ENCODE data around the gene PPM1H.
"Not testable (repeated sequence)": the region's sequence is repeated elsewhere in the genome, so short reads cannot be mapped to it uniquely, and the experiment has no call there.

PPM1H gene, protein sequence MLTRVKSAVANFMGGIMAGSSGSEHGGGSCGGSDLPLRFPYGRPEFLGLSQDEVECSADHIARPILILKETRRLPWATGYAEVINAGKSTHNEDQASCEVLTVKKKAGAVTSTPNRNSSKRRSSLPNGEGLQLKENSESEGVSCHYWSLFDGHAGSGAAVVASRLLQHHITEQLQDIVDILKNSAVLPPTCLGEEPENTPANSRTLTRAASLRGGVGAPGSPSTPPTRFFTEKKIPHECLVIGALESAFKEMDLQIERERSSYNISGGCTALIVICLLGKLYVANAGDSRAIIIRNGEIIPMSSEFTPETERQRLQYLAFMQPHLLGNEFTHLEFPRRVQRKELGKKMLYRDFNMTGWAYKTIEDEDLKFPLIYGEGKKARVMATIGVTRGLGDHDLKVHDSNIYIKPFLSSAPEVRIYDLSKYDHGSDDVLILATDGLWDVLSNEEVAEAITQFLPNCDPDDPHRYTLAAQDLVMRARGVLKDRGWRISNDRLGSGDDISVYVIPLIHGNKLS

DNA sequence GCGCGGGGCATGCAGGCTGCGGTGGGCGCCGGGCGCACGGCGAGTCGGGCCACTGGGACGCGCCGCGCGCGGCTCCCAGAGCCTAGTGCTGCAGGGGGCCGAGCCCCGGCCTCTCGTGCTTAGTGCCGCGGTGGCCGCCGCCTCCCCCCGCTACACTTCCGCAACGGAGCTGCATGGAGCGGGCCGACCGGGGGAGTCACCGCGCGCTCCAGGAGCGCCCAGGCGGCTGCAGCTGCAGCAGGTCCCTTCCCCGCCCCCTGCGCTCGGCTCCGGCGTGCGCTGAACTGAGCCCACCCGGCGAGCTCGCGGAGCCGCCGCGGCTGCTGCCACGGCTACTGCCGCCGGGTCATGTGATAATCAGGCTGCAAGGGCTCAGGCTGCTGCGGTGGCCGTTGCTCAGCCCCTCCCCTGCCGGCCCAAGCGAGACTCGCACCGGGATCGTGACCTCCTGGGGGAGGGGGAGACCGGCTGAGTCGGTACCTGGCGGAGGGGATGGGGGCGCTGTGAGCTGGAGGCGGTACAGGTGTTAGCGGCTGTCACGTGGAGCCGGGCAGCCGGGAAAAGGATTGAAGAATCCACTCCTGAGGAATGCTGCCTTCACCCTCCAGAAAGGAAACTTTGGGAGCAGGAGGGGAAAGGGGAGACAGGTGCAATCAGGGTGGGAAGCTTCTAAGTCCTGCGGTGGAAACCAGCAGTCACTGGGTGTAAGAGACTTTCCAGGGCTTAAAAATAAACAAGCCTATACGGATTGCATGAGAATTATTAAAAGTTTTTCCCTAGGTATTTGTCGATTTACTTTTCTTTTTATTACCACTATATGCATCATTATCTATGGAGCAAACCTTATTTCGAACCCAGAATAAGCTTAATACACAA is at the start of gene PPM1H:
Gene PPM1H, minus strand, starts transcription at position 352 of the 876 bp plus-strand sequence. CDS start 414 bp downstream, outside the sequence.
- DNase-seq (ENCODE audit: low spot score) = peak; percentile 74

DNA sequence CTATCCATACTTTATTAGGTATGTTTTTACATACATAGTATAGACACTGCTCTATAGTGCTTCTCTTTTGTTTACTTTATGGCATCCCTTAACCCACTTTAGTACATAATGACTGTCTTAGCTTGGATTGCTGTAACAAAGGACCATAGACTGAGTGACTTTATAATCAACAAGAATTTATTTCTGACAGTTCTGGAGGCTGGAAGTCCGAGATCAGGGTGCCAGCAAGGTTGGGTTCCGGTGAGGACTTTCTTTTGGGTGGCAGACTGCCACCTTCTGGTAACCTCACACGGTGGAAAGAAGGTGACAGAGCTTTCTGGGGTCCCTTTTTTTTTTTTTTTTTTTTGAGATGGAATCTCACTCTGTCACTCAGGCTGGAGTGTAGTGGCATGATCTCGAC is 48.6 kb upstream of the PPM1H start:
- DNase-seq (ENCODE audit: low spot score) = peak; percentile 46

DNA sequence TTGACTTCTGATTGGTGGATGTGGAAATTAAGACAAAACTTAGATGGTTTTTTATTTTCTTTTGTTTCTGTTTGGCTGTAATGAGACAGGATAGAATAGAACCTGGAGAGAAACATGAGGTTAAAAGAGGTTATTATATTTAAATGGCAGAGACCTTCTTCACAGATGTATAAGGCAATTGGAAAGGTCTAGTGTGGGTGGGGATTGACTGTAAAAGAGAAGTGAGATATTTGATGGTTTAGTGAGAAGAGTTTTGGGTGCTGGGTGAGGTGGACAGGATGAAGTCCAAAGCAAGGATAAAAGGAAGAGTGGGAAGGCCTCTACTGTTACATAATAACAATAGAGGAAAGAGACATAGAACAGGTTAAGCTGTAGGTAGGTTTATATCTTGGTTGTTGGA is 43.8 kb upstream of the PPM1H start:
- no peak for DNase-seq (ENCODE audit: low spot score)

GRCh38 chr12:62977883-62978282 is 42.9 kb upstream of the PPM1H start:
- no peak for DNase-seq (ENCODE audit: low spot score)

- no peak for DNase-seq (ENCODE audit: low spot score)
These were observed 42.5 kb upstream of the PPM1H start for GRCh38 chr12:62977418-62977817.

DNA sequence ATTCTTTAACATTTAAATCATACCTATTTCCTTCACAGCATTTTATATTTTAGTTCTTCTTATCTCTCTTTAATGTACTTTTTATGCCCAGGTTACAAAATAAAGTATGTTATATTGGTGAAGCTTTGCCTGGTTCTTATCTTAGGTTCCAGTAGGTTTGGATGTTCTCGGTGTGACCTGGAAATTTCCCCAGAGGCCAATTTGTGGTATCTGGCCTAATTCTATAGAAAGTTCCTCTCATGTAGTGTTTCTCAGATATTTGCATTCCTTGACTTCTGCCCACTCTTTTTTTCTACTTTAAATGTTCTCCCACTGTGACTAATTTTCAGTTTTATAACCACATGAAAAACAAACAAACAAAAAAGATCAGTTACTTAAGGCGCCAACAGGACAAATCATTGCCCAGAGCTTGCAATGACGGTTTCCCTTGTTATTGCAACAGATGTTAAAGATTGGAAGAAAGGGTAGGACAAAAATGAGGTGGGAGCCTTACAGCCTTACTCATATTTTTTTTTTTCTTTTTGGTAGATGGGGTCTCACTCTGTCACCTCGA is 41.2 kb upstream of the PPM1H start:
- DNase-seq (ENCODE audit: low spot score) = no peak

GRCh38 chr12:62971769-62972525 is 37.0 kb upstream of the PPM1H start:
- DNase-seq (ENCODE audit: low spot score) = no peak

DNA sequence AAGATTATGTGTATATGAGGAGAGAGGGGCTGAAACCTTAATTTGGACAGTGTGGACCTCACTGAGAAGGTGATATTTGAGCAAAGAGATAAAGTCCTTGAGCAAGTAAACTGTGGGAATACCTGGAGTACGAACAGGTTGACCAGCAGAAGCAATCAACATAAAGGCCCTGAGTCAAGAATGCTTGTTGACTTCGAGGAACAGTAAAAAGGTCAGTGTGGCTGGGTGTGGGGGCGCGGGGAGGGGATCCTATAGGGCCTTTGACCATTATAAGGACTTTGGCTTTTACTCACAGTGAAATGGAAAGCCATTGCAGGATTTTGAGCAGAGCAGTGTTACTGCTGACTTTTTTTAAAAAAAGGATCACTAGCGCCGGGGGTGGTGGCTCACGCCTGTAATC is 34.7 kb upstream of the PPM1H start:
- DNase-seq (ENCODE audit: low spot score) = no peak

GRCh38 chr12:62967701-62968100 is 32.8 kb upstream of the PPM1H start:
- no peak for DNase-seq (ENCODE audit: low spot score)

DNA sequence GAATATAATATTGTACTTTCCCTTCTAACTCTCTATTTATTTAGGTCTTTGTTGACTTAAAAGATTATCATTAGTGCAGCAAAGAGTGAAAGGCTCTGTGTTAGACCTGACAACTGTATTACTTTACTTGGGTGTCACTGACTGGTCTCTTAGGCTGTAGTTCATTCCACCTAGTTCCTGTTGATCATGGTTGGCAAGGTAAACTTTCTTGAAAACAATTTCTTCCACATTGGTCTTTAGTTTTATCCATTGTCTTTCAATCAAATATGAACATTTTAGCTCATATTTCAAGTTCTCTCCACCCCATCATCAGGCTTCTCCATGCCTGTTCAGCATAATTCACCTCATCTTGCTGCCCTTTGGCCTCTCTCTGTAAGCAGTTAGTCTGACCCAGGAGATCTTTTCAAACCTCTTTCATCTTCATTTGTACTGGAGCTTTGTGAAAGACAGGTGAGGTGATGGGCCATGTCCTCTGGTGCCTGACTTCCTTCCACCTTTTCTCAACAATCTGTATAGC is 32.1 kb upstream of the PPM1H start:
- no peak for DNase-seq (ENCODE audit: low spot score)

DNA sequence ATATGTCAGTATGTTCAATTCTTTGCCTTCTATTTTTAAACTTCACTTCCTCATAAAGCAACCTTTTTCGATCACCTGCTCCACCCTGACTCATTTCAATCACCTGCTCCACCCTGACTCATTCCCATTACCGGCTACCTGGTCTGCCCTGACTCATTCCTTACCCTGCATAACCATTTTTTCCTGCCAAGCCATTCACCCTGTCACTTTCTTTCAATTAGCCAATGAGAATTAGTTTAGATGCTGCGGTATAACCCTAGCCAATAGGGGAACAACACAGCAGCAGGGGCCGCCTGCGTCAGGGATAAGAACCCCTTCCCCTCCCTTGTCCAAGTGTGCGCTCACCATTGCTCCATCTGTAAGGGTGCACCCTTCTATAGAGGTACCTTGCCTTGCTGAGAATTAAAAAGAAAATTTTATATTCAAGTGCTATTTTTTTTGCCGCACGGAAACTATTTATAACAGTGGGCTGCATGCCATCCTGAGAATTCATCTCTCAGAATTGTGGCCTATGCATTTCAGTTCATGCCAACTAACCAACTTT is 31.6 kb upstream of the PPM1H start:
- DNase-seq (ENCODE audit: low spot score) = not testable (repeated sequence)

DNA sequence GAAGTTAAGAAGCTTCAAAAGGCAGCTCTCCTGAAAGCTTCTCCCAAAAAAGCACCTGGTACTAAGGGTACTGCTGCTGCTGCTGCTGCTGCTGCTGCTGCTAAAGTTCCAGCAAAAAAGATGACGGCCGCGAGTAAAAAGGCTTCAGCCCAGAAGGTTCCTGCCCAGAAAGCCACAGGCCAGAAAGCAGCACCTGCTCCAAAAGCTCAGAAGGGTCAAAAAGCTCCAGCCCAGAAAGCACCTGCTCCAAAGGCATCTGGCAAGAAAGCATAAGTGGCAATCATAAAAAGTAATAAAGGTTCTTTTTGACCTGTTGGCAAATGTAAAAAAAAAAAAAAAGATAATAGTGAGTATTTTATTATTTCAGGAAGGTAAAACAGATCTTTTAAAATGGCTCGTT is 30.8 kb upstream of the PPM1H start:
- DNase-seq (ENCODE audit: low spot score) = not testable (repeated sequence)

- not testable (repeated sequence) for DNase-seq (ENCODE audit: low spot score)
These were observed 30.3 kb upstream of the PPM1H start for GRCh38 chr12:62965242-62965641.

- no peak for DNase-seq (ENCODE audit: low spot score)
These were observed 28.6 kb upstream of the PPM1H start for GRCh38 chr12:62963486-62964041.

GRCh38 chr12:62960324-62960723 is 25.4 kb upstream of the PPM1H start:
- no peak for DNase-seq (ENCODE audit: low spot score)

GRCh38 chr12:62959745-62960144 is 24.8 kb upstream of the PPM1H start:
- DNase-seq (ENCODE audit: low spot score) = no peak

DNA sequence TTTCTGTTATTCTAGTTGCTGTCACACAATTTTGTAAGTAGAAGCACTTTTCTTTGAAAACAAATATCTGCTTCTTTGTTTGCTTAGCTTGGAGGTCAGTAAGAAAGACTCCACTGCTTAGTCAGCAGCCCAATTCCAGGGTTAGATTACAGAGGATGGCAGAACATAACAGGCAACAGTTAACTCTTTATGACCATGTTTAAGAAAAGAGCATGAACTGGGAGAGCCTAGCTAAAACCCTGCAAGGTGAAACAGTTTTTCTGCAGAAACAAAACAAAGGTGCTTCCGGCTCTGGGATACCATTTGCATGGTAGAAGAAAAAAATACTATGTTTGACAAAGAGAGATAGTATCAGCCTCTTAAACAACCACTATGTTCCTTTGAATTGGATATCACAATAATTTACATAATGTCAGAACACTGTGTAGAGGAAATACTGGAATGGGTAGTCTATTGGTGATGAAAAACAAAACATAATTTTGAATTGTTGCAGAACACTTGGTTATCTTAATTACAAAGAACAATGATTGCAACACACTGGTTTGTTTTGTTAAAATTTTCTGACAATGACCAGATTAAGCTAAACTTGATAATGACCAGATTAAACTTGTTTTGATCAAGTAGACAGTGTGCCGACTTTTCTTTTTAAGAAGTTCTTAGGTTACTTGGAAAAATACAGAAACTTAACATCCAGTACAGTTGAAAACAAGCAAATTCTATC is 22.4 kb upstream of the PPM1H start:
- DNase-seq (ENCODE audit: low spot score) = no peak

DNA sequence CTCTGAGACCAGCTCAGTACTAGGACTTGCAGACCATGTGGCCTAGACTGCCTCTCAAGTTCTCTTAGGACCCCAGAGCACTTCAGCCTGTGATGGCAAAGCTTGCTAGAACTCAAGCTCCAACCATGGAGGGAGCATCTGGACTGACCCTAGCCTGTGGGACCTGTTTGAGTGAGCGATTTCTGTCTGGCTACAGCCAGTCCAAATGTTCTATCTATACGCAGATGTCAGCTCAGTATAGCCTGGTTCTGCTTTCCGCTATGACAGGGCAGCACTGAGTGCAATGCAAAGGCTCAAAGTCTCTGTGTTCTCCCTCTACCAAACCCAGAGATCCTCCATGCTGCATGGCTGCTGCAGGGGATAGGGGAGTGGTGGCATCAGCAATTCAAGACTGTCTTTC is 20.7 kb upstream of the PPM1H start:
- no peak for DNase-seq (ENCODE audit: low spot score)

DNA sequence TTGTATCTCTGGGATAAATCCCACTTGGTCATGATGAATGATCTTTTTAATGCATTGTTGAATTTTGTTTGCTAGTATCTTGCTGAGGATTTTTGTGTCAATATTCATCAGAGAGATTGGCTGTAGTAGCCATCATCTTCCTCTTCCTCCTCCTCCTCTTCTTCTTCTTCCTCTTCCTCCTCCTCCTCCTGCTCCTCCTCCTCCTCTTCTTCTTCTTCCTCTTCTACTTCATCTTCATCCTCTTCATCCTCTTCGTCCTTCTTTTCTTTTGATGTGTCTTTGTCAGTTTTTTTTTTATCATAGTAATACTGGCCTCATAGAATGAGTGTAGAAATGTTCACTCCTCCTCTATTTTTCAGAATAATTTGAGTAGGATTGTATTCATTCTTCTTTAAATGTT is 15.4 kb upstream of the PPM1H start:
- no peak for DNase-seq (ENCODE audit: low spot score)

DNA sequence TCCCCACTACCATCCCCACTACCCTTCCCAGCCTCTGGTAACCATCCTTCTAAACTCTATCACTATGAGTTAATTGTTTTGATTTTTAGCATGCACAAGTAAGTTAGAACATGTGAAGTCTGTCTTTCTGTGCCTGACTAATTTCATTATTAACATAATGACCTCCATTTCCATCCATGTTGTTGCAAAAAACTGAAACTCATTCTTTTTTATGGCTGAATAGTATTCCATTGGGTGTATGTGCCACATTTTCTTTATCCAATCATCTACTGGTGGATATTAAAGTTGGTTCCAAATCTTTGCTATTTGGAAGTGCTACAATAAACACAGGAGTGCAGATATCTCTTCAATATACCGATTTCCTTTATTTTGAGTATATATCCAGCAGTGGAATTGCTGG is 13.2 kb upstream of the PPM1H start:
- DNase-seq (ENCODE audit: low spot score) = no peak
